Measurements from ENCODE around the gene HARS2. TPM values are rescaled to one million over a fixed set of nuclear protein-coding genes. Genes with fewer than 3 reads are reported as not detected.
A peak's percentile ranks its signal among the peaks of the same experiment; 100 is the strongest.
"Not testable (repeated sequence)": the region's sequence is repeated elsewhere in the genome, so short reads cannot be mapped to it uniquely, and the experiment has no call there.

Gene HARS2, protein sequence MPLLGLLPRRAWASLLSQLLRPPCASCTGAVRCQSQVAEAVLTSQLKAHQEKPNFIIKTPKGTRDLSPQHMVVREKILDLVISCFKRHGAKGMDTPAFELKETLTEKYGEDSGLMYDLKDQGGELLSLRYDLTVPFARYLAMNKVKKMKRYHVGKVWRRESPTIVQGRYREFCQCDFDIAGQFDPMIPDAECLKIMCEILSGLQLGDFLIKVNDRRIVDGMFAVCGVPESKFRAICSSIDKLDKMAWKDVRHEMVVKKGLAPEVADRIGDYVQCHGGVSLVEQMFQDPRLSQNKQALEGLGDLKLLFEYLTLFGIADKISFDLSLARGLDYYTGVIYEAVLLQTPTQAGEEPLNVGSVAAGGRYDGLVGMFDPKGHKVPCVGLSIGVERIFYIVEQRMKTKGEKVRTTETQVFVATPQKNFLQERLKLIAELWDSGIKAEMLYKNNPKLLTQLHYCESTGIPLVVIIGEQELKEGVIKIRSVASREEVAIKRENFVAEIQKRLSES
- 23.5 TPM for total RNA-seq
- polyA plus RNA-seq (ENCODE audit: insufficient read depth in 1 of 8, insufficient read length in 8 of 8, low replicate concordance in 1 of 8): 10 to 100 TPM; 21.8 to 29.5 (median 25.3) TPM
- long read RNA-seq, donor 1, partial matches to known transcripts: 0 of 1 reads
- long read RNA-seq, donor 1, other reads (novel, unspliced or antisense): 0 of 1 reads
- long read RNA-seq, donor 2, partial matches to known transcripts: 0 of 1 reads
- long read RNA-seq, donor 2, other reads (novel, unspliced or antisense): 0 of 1 reads
- long read RNA-seq, donor 3, partial matches to known transcripts: 0 of 3 reads
- long read RNA-seq, donor 3, other reads (novel, unspliced or antisense): 0 of 3 reads
- long read RNA-seq, donor 4, partial matches to known transcripts: 0 of 1 reads
- long read RNA-seq, donor 4, other reads (novel, unspliced or antisense): 0 of 1 reads
- long read RNA-seq, donor 5, partial matches to known transcripts: 16 of 19 reads
- long read RNA-seq, donor 5, other reads (novel, unspliced or antisense): 0 of 19 reads
- long read RNA-seq, donor 6, transcript HARS2-201 (13 exons, 2,510 nt): major isoform, 8 of 11 reads
- long read RNA-seq, donor 6, partial matches to known transcripts: 0 of 11 reads
- long read RNA-seq, donor 6, other reads (novel, unspliced or antisense): 0 of 11 reads
- long read RNA-seq, donor 7, partial matches to known transcripts: 0 of 2 reads
- long read RNA-seq, donor 7, other reads (novel, unspliced or antisense): 0 of 2 reads
- long read RNA-seq, donor 8, partial matches to known transcripts: 0 of 4 reads
- long read RNA-seq, donor 8, other reads (novel, unspliced or antisense): 0 of 4 reads
- long read RNA-seq, donor 9, partial matches to known transcripts: 0 of 3 reads
- long read RNA-seq, donor 9, other reads (novel, unspliced or antisense): 0 of 3 reads
- long read RNA-seq, donor 10, partial matches to known transcripts: 13 of 19 reads
- long read RNA-seq, donor 10, other reads (novel, unspliced or antisense): 0 of 19 reads
- long read RNA-seq, donor 11, partial matches to known transcripts: 0 of 6 reads
- long read RNA-seq, donor 11, other reads (novel, unspliced or antisense): 0 of 6 reads

DNA sequence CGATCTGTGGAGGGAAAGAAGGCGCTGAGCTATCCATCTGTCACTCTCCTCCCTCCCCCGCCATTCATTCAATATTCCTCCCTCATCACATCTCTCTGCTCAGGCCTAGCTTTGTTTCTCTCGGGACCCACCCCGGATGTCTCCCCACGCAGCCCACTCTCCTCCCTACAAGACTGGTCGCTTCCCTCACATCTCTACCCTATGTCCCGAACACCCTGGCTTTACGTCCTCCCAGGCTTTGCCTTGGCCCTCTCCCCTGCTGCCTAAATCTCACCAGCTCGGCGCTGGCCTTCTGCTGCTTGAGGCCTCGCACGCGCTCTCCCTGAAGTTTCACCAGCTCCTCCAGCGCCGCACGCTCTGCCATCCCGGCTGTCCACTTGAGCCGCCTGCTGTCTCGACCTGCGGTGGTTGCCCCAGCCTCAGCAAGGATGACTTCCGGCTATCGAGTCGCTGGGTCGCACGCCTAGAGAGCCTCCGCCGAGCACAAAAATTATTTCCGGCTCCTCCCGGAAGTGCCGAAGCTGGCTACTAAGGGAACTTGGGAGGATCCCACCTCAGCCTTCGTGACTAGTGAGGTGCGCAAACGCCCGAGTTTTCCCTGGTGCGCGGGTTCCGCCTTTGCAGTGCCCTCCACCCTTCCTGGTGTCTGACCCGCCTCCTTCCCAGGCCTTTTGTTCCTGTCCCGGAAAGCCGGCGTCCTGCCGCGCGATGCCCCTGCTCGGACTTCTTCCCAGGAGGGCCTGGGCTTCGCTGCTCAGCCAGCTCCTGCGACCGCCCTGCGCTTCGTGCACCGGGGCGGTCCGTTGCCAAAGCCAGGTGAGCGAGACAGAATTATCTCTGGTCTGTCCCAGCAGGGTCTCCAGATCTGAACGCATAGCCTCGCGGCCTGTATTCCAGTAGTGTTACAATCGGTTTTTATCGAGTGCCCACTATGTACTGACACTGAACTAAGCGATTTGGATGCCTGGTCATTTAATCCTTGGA, at the start of gene HARS2, which contains the start of gene HARS1:
Gene HARS2, plus strand, starts transcription at position 515 of the 984 bp plus-strand sequence. Its CDS starts 194 bp downstream, at position 709.
Gene HARS1, minus strand, starts transcription at position 430 of the 984 bp plus-strand sequence. Its CDS starts 66 bp downstream, at position 364.
- no peaks in the 10 kb centered on the region for H3K27me3 ChIP-seq (ENCODE audit: control insufficient read depth, insufficient read depth, low read length)
- DNase-seq: peak; percentile 97
- no peaks in the 10 kb centered on the region for H3K9me3 ChIP-seq (replicated peaks; ENCODE audit: control insufficient read depth, low read depth, low read length)
- peak within 1 kb of the TSS; percentile 96 for H3K4me3 ChIP-seq (ENCODE audit: low read length)
- peaks cover 12% of the 10 kb centered on the region for H3K4me1 ChIP-seq (ENCODE audit: control insufficient read depth, insufficient read depth, low read length)
- WGBS (ENCODE audit: insufficient coverage): 0% methylated on average over 60 of the region's 61 CpGs
- peak within 1 kb of the TSS; percentile 88 for H3K27ac ChIP-seq (ENCODE audit: low read length)
- H3K36me3 ChIP-seq (ENCODE audit: control insufficient read depth, insufficient read depth, low read length): peaks cover 42% of the 10 kb centered on the region

DNA sequence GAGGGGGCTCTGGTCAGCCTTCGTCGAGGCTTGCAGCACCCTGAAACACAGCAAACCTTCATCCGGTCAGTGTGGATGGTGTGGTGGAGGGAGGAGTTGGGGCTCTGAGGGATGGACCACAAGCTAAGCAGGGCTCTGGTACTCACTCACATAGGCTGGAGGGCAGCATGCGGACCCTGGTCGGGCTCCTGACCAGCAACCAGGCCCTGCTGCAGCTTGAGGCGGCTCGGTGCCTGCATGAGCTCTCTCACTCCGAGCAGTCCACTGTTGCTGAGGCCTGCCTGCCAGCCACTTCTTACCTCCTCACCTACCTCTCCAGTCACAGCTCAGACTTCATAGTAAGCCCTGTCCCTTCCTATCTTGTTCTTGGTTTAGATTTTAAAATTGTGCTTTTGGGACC, 49.5 kb upstream of the HARS2 start:
- Histone ChIP-seq H3K4me1 (ENCODE audit: control insufficient read depth, insufficient read depth, low read length) (peaks cover 16% of the 10 kb centered on the region), H3K9me3 (replicated peaks; ENCODE audit: control insufficient read depth, low read depth, low read length) (no peaks in the 10 kb centered on the region), H3K4me3 (ENCODE audit: low read length) (no peak overlapping the region), H3K36me3 (ENCODE audit: control insufficient read depth, insufficient read depth, low read length) (peaks cover 36% of the 10 kb centered on the region), H3K27ac (ENCODE audit: low read length) (no peak overlapping the region), H3K27me3 (ENCODE audit: control insufficient read depth, insufficient read depth, low read length) (no peaks in the 10 kb centered on the region)
- WGBS (ENCODE audit: insufficient coverage): 86% methylated on average over 8 of the region's 8 CpGs
- DNase-seq: no peak

DNA sequence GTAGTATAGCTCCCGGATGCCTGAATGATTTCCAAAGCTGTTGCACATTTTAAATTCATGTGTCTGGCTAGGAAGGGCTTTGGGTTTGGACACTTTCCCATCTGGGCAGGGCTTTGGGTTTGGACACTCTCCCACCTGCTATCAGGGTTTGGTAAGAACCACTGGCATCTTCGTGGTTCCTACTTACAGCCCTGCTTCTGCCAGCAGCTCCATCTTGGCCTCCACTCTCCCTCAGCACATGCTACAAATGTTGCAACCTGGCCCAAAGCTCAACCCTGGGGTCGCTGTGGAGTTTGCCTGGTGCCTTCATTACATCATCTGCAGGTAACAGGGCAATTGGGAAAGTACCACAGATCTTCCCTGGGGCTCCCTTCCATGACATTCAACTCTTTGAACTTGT, 48.5 kb upstream of the HARS2 start:
- WGBS (ENCODE audit: insufficient coverage): 67% methylated on average over 1 of the region's 3 CpGs
- Histone ChIP-seq H3K9me3 (replicated peaks; ENCODE audit: control insufficient read depth, low read depth, low read length) (no peaks in the 10 kb centered on the region), H3K4me3 (ENCODE audit: low read length) (no peak overlapping the region), H3K27ac (ENCODE audit: low read length) (no peak overlapping the region), H3K36me3 (ENCODE audit: control insufficient read depth, insufficient read depth, low read length) (peaks cover 36% of the 10 kb centered on the region), H3K4me1 (ENCODE audit: control insufficient read depth, insufficient read depth, low read length) (peaks cover 20% of the 10 kb centered on the region), H3K27me3 (ENCODE audit: control insufficient read depth, insufficient read depth, low read length) (no peaks in the 10 kb centered on the region)
- DNase-seq: no peak

DNA sequence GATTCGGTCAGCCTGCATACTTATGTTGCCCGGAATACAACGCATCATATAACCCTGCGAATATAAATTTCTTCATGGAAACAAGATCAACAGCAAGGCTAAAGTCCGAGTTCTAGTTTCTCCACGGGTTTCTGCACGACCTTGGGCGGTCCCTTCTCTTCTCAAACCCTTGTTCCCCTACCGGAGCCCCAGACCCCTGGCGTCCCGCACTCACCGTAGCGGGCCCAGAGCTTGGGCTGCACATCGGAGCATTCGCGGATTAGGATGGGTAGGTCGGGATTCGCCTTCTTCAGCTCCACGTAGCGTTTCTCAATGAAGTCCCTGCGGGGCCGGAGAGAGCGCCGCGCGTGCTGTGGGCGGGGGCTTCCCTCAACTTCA, 44.2 kb upstream of the HARS2 start:
- under 1% methylated on average over 20 of the region's 27 CpGs for WGBS (ENCODE audit: insufficient coverage)
- Histone ChIP-seq H3K36me3 (ENCODE audit: control insufficient read depth, insufficient read depth, low read length) (peaks cover 50% of the 10 kb centered on the region), H3K4me1 (ENCODE audit: control insufficient read depth, insufficient read depth, low read length) (peaks cover 11% of the 10 kb centered on the region)

DNA sequence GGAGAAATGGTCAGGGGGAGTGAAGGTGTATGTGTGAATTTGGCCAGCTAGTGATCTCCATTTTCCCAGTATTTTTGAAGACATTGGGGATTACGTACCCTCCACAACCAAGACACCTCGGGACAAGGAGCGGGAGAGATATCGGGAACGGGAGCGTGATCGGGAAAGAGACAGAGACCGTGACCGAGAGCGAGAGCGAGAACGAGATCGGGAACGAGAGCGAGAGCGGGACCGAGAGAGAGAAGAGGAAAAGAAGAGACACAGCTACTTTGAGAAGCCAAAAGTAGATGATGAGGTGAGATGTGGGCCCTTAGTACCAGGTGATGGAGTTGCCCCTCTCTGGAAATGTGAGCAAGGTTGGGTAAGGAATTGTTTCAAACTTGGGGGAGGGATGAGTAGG, 32.4 kb upstream of the HARS2 start:
- no peak for DNase-seq
- WGBS (ENCODE audit: insufficient coverage): 98% methylated on average over 13 of the region's 17 CpGs
- Histone ChIP-seq H3K4me1 (ENCODE audit: control insufficient read depth, insufficient read depth, low read length) (peaks cover 4% of the 10 kb centered on the region), H3K9me3 (replicated peaks; ENCODE audit: control insufficient read depth, low read depth, low read length) (no peaks in the 10 kb centered on the region), H3K36me3 (ENCODE audit: control insufficient read depth, insufficient read depth, low read length) (peaks cover 77% of the 10 kb centered on the region), H3K27me3 (ENCODE audit: control insufficient read depth, insufficient read depth, low read length) (no peaks in the 10 kb centered on the region), H3K27ac (ENCODE audit: low read length) (no peak overlapping the region), H3K4me3 (ENCODE audit: low read length) (no peak overlapping the region)

More for the DNA sequence above, 44.2 kb upstream of the HARS2 start:
- Histone ChIP-seq H3K4me3 (ENCODE audit: low read length) (peak overlapping the region; percentile 93), H3K9me3 (replicated peaks; ENCODE audit: control insufficient read depth, low read depth, low read length) (no peaks in the 10 kb centered on the region), H3K27me3 (ENCODE audit: control insufficient read depth, insufficient read depth, low read length) (no peaks in the 10 kb centered on the region), H3K27ac (ENCODE audit: low read length) (peak overlapping the region; percentile 72)
- DNase-seq: no peak

DNA sequence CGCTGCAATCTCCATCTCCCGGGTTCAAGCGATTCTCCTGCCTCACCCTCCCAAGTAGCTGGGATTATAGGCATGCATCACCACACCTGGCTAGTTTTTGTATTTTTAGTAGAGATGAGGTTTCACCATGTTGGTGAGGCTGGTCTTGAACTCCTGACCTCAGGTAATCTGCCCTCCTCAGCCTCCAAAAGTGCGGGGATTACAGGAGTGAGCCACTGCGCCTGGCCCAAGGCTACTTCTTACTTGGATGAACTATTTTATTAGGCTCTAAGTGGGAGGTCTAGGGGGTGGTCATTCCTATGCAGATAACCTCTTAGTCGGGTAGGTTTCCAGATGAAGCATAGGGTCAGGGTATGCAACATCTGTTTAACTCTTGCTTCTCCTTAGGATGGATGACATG, 30.9 kb upstream of the HARS2 start:
- DNase-seq; H3K27me3 ChIP-seq (ENCODE audit: control insufficient read depth, insufficient read depth, low read length); H3K4me3 ChIP-seq (ENCODE audit: low read length); H3K4me1 ChIP-seq (ENCODE audit: control insufficient read depth, insufficient read depth, low read length); H3K27ac ChIP-seq (ENCODE audit: low read length); H3K9me3 ChIP-seq (replicated peaks; ENCODE audit: control insufficient read depth, low read depth, low read length): not testable (repeated sequence)
- no CpG with 5 or more reads among the region's 6 CpGs for WGBS (ENCODE audit: insufficient coverage)
- H3K36me3 ChIP-seq (ENCODE audit: control insufficient read depth, insufficient read depth, low read length): peaks cover 69% of the 10 kb centered on the region

DNA sequence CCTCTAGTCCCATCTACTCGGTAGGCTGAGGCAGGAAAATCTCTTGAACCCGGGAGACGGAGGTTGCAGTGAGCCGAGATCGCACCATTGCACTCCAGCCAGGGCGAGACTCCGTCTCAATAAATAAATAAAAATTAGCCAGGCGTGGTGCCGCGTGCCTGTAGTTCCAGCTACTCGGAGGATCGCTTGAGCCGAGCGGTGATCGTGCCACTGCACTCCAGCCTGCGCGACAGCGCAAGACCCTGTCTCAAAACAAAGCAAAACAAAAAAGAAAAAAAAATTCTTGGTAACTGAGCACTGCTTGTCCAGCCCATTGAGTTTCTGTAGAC, 27.3 kb upstream of the HARS2 start:
- no peaks in the 10 kb centered on the region for H3K27me3 ChIP-seq (ENCODE audit: control insufficient read depth, insufficient read depth, low read length)
- peak overlapping the region; percentile 96 for H3K27ac ChIP-seq (ENCODE audit: low read length)
- DNase-seq: no peak
- H3K9me3 ChIP-seq (replicated peaks; ENCODE audit: control insufficient read depth, low read depth, low read length): no peaks in the 10 kb centered on the region
- peak overlapping the region; percentile 93 for H3K4me3 ChIP-seq (ENCODE audit: low read length)
- WGBS (ENCODE audit: insufficient coverage): 23% methylated on average over 17 of the region's 18 CpGs
- peaks cover 14% of the 10 kb centered on the region for H3K4me1 ChIP-seq (ENCODE audit: control insufficient read depth, insufficient read depth, low read length)
- H3K36me3 ChIP-seq (ENCODE audit: control insufficient read depth, insufficient read depth, low read length): peaks cover 60% of the 10 kb centered on the region

DNA sequence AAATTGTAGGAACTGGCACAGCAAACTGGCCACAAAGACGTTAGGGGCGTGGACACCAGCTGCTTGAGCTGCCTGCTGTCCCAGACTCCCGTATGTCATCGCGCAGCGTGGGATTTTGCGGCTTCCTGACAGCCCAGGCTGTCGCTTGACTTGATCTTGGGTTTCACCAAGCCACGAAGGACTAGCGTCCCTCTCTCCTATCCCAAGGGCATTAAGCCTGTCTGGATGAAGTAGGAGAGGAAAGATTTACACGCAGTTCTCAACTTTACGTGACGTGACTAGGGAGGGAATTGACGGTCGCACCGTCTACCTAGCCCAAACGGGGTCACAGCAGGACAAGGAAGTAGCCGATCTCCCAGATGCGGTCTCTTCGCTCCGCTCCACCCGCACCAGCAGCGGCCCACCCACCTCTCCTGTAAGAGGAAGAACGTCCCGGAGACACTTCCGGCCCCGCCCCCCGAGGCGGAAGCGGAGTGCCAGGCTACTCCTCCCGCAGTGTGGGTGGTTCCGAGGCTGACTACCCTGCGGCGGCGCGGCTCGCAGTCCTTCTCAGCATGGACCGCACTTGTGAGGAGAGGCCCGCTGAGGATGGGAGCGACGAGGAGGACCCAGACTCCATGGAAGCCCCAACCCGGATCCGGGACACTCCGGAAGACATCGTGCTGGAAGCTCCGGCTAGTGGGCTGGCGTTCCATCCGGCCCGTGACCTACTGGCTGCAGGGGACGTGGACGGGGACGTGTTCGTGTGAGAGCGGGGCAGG, 26.7 kb upstream of the HARS2 start, which contains the start of gene WDR55:
Gene WDR55, plus strand, starts transcription at position 546 of the 761 bp plus-strand sequence. Its CDS starts 9 bp downstream, at position 555.
- peak; percentile 98 for DNase-seq
- under 1% methylated on average over 47 of the region's 54 CpGs for WGBS (ENCODE audit: insufficient coverage)
- peaks cover 60% of the 10 kb centered on the region for H3K36me3 ChIP-seq (ENCODE audit: control insufficient read depth, insufficient read depth, low read length)
- H3K4me3 ChIP-seq (ENCODE audit: low read length): peak within 1 kb of the TSS; percentile 93
- peak within 1 kb of the TSS; percentile 96 for H3K27ac ChIP-seq (ENCODE audit: low read length)
- H3K4me1 ChIP-seq (ENCODE audit: control insufficient read depth, insufficient read depth, low read length): peaks cover 14% of the 10 kb centered on the region
- H3K27me3 ChIP-seq (ENCODE audit: control insufficient read depth, insufficient read depth, low read length): no peaks in the 10 kb centered on the region
- no peaks in the 10 kb centered on the region for H3K9me3 ChIP-seq (replicated peaks; ENCODE audit: control insufficient read depth, low read depth, low read length)

Measured in muscle of leg (tissue), 16 donors.